GM21360 (cell line): ENCODE data around the gene PLCH1.
"Not testable (repeated sequence)": the region's sequence is repeated elsewhere in the genome, so short reads cannot be mapped to it uniquely, and the experiment has no call there.

ENCODE experiments used
- ATAC-seq: cut with Tn5 transposase; IDR thresholded peaks from one replicate; pipeline ENCODE4 v1.9.1; 2021; ENCODE audit warnings: mild to moderate bottlenecking, moderate library complexity; ENCODE audit not compliant: unreplicated experiment

The PLCH1 gene

GRCh38 chr3:155425396-155425795 is 319.5 kb downstream of the PLCH1 start:
- no peak for ATAC-seq

- ATAC-seq = no peak
Measured at GRCh38 chr3:155424323-155424710, 320.6 kb downstream of the PLCH1 start.

GRCh38 chr3:155423526-155424322 is 321.1 kb downstream of the PLCH1 start:
- ATAC-seq = no peak

GRCh38 chr3:155420881-155421486 is 323.9 kb downstream of the PLCH1 start:
- no peak for ATAC-seq

GRCh38 chr3:155420406-155420805 is 324.5 kb downstream of the PLCH1 start:
- ATAC-seq = no peak

- ATAC-seq = no peak
Measured at GRCh38 chr3:155418407-155418806, 326.5 kb downstream of the PLCH1 start.

GRCh38 chr3:155417119-155417517 is 327.8 kb downstream of the PLCH1 start:
- ATAC-seq = no peak

GRCh38 chr3:155416500-155417118 is 328.3 kb downstream of the PLCH1 start:
- no peak for ATAC-seq

GRCh38 chr3:155412904-155413303 is 332.0 kb downstream of the PLCH1 start:
- ATAC-seq = no peak

- no peak for ATAC-seq
Measured at GRCh38 chr3:155411500-155412223, 333.2 kb downstream of the PLCH1 start.

- no peak for ATAC-seq
Measured at GRCh38 chr3:155409336-155409735, 335.5 kb downstream of the PLCH1 start.

GRCh38 chr3:155407971-155408370 is 336.9 kb downstream of the PLCH1 start:
- ATAC-seq = no peak

- ATAC-seq = no peak
Measured at GRCh38 chr3:155407331-155407730, 337.5 kb downstream of the PLCH1 start.

- ATAC-seq = no peak
Measured at GRCh38 chr3:155404486-155404885, 340.4 kb downstream of the PLCH1 start.

- no peak for ATAC-seq
Measured at GRCh38 chr3:155402656-155403055, 342.2 kb downstream of the PLCH1 start.

GRCh38 chr3:155398046-155398445 is 346.8 kb downstream of the PLCH1 start:
- no peak for ATAC-seq

GRCh38 chr3:155394896-155395295 is 350.0 kb downstream of the PLCH1 start:
- not testable (repeated sequence) for ATAC-seq

- ATAC-seq = no peak
Measured at GRCh38 chr3:155394240-155394639, 350.6 kb downstream of the PLCH1 start.

- ATAC-seq = no peak
Measured at GRCh38 chr3:155393316-155393715, 351.6 kb downstream of the PLCH1 start.

GRCh38 chr3:155392138-155392537 is 352.7 kb downstream of the PLCH1 start:
- ATAC-seq = no peak

- ATAC-seq = no peak
Measured at GRCh38 chr3:155391551-155391958, 353.3 kb downstream of the PLCH1 start.
